HCT116 (cell line): ENCODE data around the gene NF1. TPM values are rescaled to one million over a fixed set of nuclear protein-coding genes. Genes with fewer than 3 reads are reported as not detected.

Experiments used
- ATAC-seq: fragments of 200-7000 bp; cut with Tn5 transposase; 2 replicates; pipeline ENCODE4 v1.9.1; 2020; ENCODE audit warnings: mild to moderate bottlenecking, moderate library complexity
- BruUV-seq: library from RNA; stranded (reverse); fragments of 400-500 nt; replicated peaks from 2 replicates; lab custom pipeline; 2021; lab: Mats Ljungman, UMichigan
- CTCF ChIA-PET: fragments of 300-600 bp; sonication (Branson Sonifier 250); formaldehyde crosslinking; loops from one replicate; lab custom pipeline; 2021; ENCODE audit warnings: antibody characterized with exemption; lab: Charles Lee
- POLR2A ChIA-PET: fragments of 300-600, 350-600 bp; sonication (Branson Sonifier 250); formaldehyde crosslinking; loops from one replicate; lab custom pipeline; 2021; ENCODE audit warnings: antibody characterized with exemption; lab: Charles Lee
- RAD21 ChIA-PET, 2 experiments: fragments of 300-600 bp; sonication (Branson Sonifier 250); formaldehyde crosslinking; loops; one replicate each; lab custom pipeline; 2023; ENCODE audit warnings: low total read pairs in 2 of 2; ENCODE audit not compliant: uncharacterized antibody in 2 of 2, unreplicated experiment in 2 of 2, low non-redundant PET in 1 of 2; lab: Charles Lee
- DNase-seq: peaks from one replicate; pipeline ENCODE4 v3.0.0-alpha.2; 2010; ENCODE audit warnings: low read depth, low spot score
- H2AFZ ChIP-seq: fragments of 200-600 bp; shearing (Covaris generic), sonication (generic); 2 replicates; pipeline ENCODE4 v1.6.1; 2017; ENCODE audit warnings: low read depth, mixed run types, mixed read lengths, antibody characterized with exemption, low read length; ENCODE audit not compliant: poor library complexity, severe bottlenecking
- H3K27ac ChIP-seq: 2 replicates; pipeline ENCODE4 v1.5.1; 2012; ENCODE audit warnings: low read depth, low read length
- H3K27me3 ChIP-seq: fragments of 200-600 bp; sonication (generic); 2 replicates; pipeline ENCODE4 v1.6.1; 2016; ENCODE audit warnings: mixed run types, low read length, mixed read lengths; ENCODE audit not compliant: insufficient read depth
- H3K36me3 ChIP-seq, 2 experiments: fragments of 200-500 bp in 1 of 2; fragments of 200-600 bp in 1 of 2; sonication (Bioruptor generic) in 1 of 2; sonication (generic) in 1 of 2; 2 replicates each; pipeline versions ENCODE4 v1.5.1 to v1.6.1; 2014 to 2016; ENCODE audit warnings: low read length in 2 of 2, inconsistent platforms in 1 of 2, mixed read lengths in 1 of 2, mixed run types in 1 of 2; ENCODE audit not compliant: insufficient read depth in 2 of 2, control insufficient read depth in 1 of 2
- H3K4me1 ChIP-seq, 2 experiments: fragments of 200-600 bp in 1 of 2; sonication (generic) in 1 of 2; 2 replicates each; pipeline versions ENCODE4 v1.5.1 to v1.6.1; 2012 to 2017; ENCODE audit warnings: low read length in 2 of 2, inconsistent platforms in 1 of 2, mild to moderate bottlenecking in 1 of 2, mixed read lengths in 1 of 2, mixed run types in 1 of 2, moderate library complexity in 1 of 2; ENCODE audit not compliant: insufficient read depth in 2 of 2, control insufficient read depth in 1 of 2
- H3K4me2 ChIP-seq: fragments of 200-600 bp; sonication (generic); 2 replicates; pipeline ENCODE4 v1.6.1; 2017; ENCODE audit warnings: mixed run types, low read length, mixed read lengths
- H3K4me3 ChIP-seq, 2 experiments: fragments of 200-600 bp in 1 of 2; sonication (generic) in 1 of 2; replicated peaks in 1 of 2; 2 replicates each; pipeline ENCODE4 v1.5.1; 2011 to 2016; ENCODE audit warnings: low read length in 2 of 2, control low read depth in 1 of 2, low read depth in 1 of 2, mild to moderate bottlenecking in 1 of 2, mixed read lengths in 1 of 2, mixed run types in 1 of 2
- H3K79me2 ChIP-seq: fragments of 200-600 bp; sonication (generic); 2 replicates; pipeline ENCODE4 v1.6.1; 2017; ENCODE audit warnings: mild to moderate bottlenecking, mixed run types, low read length, moderate library complexity, mixed read lengths; ENCODE audit not compliant: insufficient read depth
- H3K9ac ChIP-seq: fragments of 200-600 bp; sonication (generic); 2 replicates; pipeline ENCODE4 v1.6.1; 2016; ENCODE audit warnings: low read length, mixed read lengths
- H3K9me2 ChIP-seq: fragments of 200-600 bp; sonication (generic), shearing (Covaris generic); 2 replicates; pipeline ENCODE4 v1.6.1; 2017; ENCODE audit warnings: mixed run types, mild to moderate bottlenecking, moderate library complexity; ENCODE audit not compliant: insufficient read depth
- H3K9me3 ChIP-seq, 2 experiments: fragments of 200-500 bp in 1 of 2; fragments of 200-600 bp in 1 of 2; sonication (Bioruptor generic) in 1 of 2; sonication (generic) in 1 of 2; 2 replicates each; pipeline ENCODE4 v1.6.1; 2014 to 2017; ENCODE audit warnings: low read length in 2 of 2, mixed read lengths in 2 of 2, inconsistent platforms in 1 of 2, low read depth in 1 of 2, mild to moderate bottlenecking in 1 of 2, mixed run types in 1 of 2, moderate library complexity in 1 of 2; ENCODE audit not compliant: control insufficient read depth in 1 of 2, insufficient read depth in 1 of 2
- H4K20me1 ChIP-seq: fragments of 200-600 bp; sonication (generic), shearing (Covaris generic); 2 replicates; pipeline ENCODE4 v1.6.1; 2017; ENCODE audit warnings: mixed run types, mild to moderate bottlenecking, moderate library complexity; ENCODE audit not compliant: insufficient read depth
- CBX3 ChIP-seq: IDR thresholded peaks from 2 replicates; pipeline ENCODE4 v1.6.1; 2012; ENCODE audit warnings: low read depth
- EGR1 ChIP-seq: IDR thresholded peaks from 2 replicates; pipeline ENCODE4 v1.6.1; 2012; ENCODE audit warnings: low read depth
- EZH2 ChIP-seq: fragments of 200-600 bp; sonication (generic); IDR thresholded peaks from 2 replicates; pipeline ENCODE4 v1.6.1; 2017; ENCODE audit warnings: antibody characterized with exemption, mixed run types
- EZH2phosphoT487 ChIP-seq: fragments of 200-600 bp; IDR thresholded peaks from 2 replicates; pipeline ENCODE4 v1.6.1; 2018; ENCODE audit warnings: antibody characterized with exemption, borderline replicate concordance
- FOSL1 ChIP-seq: IDR thresholded peaks from 2 replicates; pipeline ENCODE4 v1.6.1; 2012; ENCODE audit warnings: low read depth
- JUND ChIP-seq: IDR thresholded peaks from 2 replicates; pipeline ENCODE4 v1.6.1; 2012
- POLR2A ChIP-seq: IDR thresholded peaks from 2 replicates; pipeline ENCODE4 v1.7.0; 2011; ENCODE audit warnings: borderline replicate concordance; ENCODE audit not compliant: insufficient read depth, insufficient read length; ENCODE audit errors: extremely low read depth
- RAD21 ChIP-seq: IDR thresholded peaks from 2 replicates; pipeline ENCODE4 v1.6.1; 2012; ENCODE audit warnings: low read depth, mild to moderate bottlenecking
- REST ChIP-seq: IDR thresholded peaks from 2 replicates; pipeline ENCODE4 v1.6.1; 2012; ENCODE audit warnings: low read depth
- SIN3A ChIP-seq: IDR thresholded peaks from 2 replicates; pipeline ENCODE4 v1.6.1; 2012; ENCODE audit warnings: low read depth
- SP1 ChIP-seq: IDR thresholded peaks from 2 replicates; pipeline ENCODE4 v1.6.1; 2012; ENCODE audit warnings: low read depth
- TCF7L2 ChIP-seq: IDR thresholded peaks from 2 replicates; pipeline ENCODE4 v1.7.0; 2011; ENCODE audit warnings: borderline replicate concordance, inconsistent platforms; ENCODE audit not compliant: insufficient read depth, insufficient read length; ENCODE audit errors: extremely low read depth
- YY1 ChIP-seq: IDR thresholded peaks from 2 replicates; pipeline ENCODE4 v1.6.1; 2011; ENCODE audit warnings: low read length, low read depth, moderate library complexity, mild to moderate bottlenecking; ENCODE audit not compliant: insufficient replicate concordance; ENCODE audit errors: extremely low read depth
- ZBTB33 ChIP-seq: IDR thresholded peaks from 2 replicates; pipeline ENCODE4 v1.6.1; 2011; ENCODE audit warnings: mild to moderate bottlenecking, low read length, moderate library complexity; ENCODE audit not compliant: insufficient replicate concordance; ENCODE audit errors: extremely low read depth
- ZFX ChIP-seq: fragments of 450-650 bp; IDR thresholded peaks from 2 replicates; pipeline ENCODE4 v1.6.1; 2017
- ZNF274 ChIP-seq: fragments of 200-500 bp; sonication (Bioruptor generic); IDR thresholded peaks from 2 replicates; pipeline ENCODE4 v1.6.1; 2014; ENCODE audit warnings: mild to moderate bottlenecking, low read depth, low read length, inconsistent platforms
- intact Hi-C: fragments of 100-400 bp; cut with micrococcal nuclease; formaldehyde crosslinking; loops from 2 replicates; pipeline ENCODE4 v1.10.0; 2022
- total RNA-seq: library from RNA; stranded (reverse); gene quantifications from one replicate; pipeline ENCODE4 v1.2.1, GENCODE V29; 2021; ENCODE audit not compliant: unreplicated experiment

The NF1 gene
- total RNA-seq, 1 experiment from 2014 or later = 20.8 TPM

- DNase-seq (no peak), ATAC-seq (no peak)
- H3K27ac ChIP-seq = no peak overlapping the region
- H3K36me3 ChIP-seq = no peaks in the 10 kb centered on the region
- no peak overlapping the region for H3K4me2 ChIP-seq
- BruUV-seq = no TSS peak
- no peaks in the 10 kb centered on the region for H3K27me3 ChIP-seq
- ChIA-PET RAD21 (no interaction called here), CTCF (no interaction called here), POLR2A (no interaction called here)
- H2AFZ ChIP-seq = no peak overlapping the region
- H3K9me3 ChIP-seq = no peaks in the 10 kb centered on the region
- H4K20me1 ChIP-seq = 0 out of 2 replicates have a peak, but pooled peaks cover 3% of the 10 kb centered on the region
- TF ChIP-seq RAD21 (no peak), POLR2A (no peak), ZFX (no peak)
- intact Hi-C loops = no loop called here
- peaks cover 74% of the 10 kb centered on the region for H3K79me2 ChIP-seq
- no peaks in the 10 kb centered on the region for H3K9me2 ChIP-seq
- no peak overlapping the region for H3K4me3 ChIP-seq
- H3K9ac ChIP-seq = no peak overlapping the region
- H3K4me1 ChIP-seq = no peaks in the 10 kb centered on the region
Observed at GRCh38 chr17:31144836-31145235, 50.1 kb downstream of the NF1 start.

GRCh38 chr17:31147507-31148202 is 52.9 kb downstream of the NF1 start:
- no peak overlapping the region for H3K4me3 ChIP-seq
- no peak overlapping the region for H3K4me2 ChIP-seq
- ChIA-PET CTCF (no interaction called here), RAD21 (no interaction called here), POLR2A (no interaction called here)
- no peak overlapping the region for H2AFZ ChIP-seq
- H3K79me2 ChIP-seq = peaks cover 61% of the 10 kb centered on the region
- no peaks in the 10 kb centered on the region for H3K4me1 ChIP-seq
- no peaks in the 10 kb centered on the region for H4K20me1 ChIP-seq
- BruUV-seq = no TSS peak
- DNase-seq (no peak), ATAC-seq (no peak)
- no peaks in the 10 kb centered on the region for H3K9me2 ChIP-seq
- H3K36me3 ChIP-seq = no peaks in the 10 kb centered on the region
- no peaks in the 10 kb centered on the region for H3K9me3 ChIP-seq
- no peak overlapping the region for H3K9ac ChIP-seq
- intact Hi-C loops = no loop called here
- H3K27me3 ChIP-seq = no peaks in the 10 kb centered on the region
- no peak overlapping the region for H3K27ac ChIP-seq
- TF ChIP-seq EZH2phosphoT487 (no peak), EGR1 (no peak), ZBTB33 (no peak), TCF7L2 (no peak), ZFX (no peak), SIN3A (no peak), YY1 (no peak), SP1 (no peak), EZH2 (no peak), REST (no peak), JUND (no peak), FOSL1 (no peak), ZNF274 (no peak), CBX3 (no peak)
